Measurements from ENCODE around the gene SLC17A6. TPM values are rescaled to one million over a fixed set of nuclear protein-coding genes. Genes with fewer than 3 reads are reported as not detected.

Gene SLC17A6
- total RNA-seq, 6 experiments from 2014 or later: not detected

DNA sequence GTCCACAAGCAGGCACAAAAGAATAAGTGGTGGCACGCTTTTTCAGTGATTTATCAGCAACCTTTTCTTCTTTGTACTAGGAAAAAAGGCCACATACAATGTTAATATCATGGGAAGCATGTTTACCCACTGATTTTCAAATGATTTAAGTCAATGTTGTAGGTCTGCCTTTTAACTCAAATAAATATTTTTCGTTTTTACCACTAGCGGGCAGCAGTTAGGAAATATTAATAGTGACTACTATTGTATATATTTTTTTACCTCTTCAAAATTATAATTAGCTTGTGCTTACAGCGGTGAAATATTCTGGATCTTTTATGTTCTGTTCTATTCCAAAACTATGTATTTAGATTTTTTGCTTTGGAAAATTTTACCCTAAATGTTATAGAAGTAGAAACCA lies 6.4 kb upstream of the SLC17A6 start:
- no peak overlapping the region for H3K27ac ChIP-seq
- H3K4me3 ChIP-seq: no peak overlapping the region
- no peaks in the 10 kb centered on the region for H3K27me3 ChIP-seq
- DNase-seq (no peak), ATAC-seq (no peak)
- H3K36me3 ChIP-seq: no peaks in the 10 kb centered on the region
- no peaks in the 10 kb centered on the region for H3K9me3 ChIP-seq
- no peaks in the 10 kb centered on the region for H3K4me1 ChIP-seq
- TF ChIP-seq CTCF (IDR thresholded peaks at IDR 0.05) (peak in 1 of 4 donors; percentile 13), POLR2A (IDR thresholded peaks at IDR 0.05) (no peak)
- intact Hi-C loops (cut with DNase I): no loop called here
- WGBS (ENCODE audit: insufficient coverage, low coverage, low lambda C conversion rate, missing lambda C conversion rate): 35% methylated on average over 4 of the region's 4 CpGs

GRCh38 chr11:22336587-22336986 lies 1.6 kb upstream of the SLC17A6 start:
- Histone ChIP-seq H3K27ac (no peak overlapping the region), H3K27me3 (peaks cover 0 to 32% of the 10 kb centered on the region in 2 donors), H3K9me3 (no peaks in the 10 kb centered on the region), H3K36me3 (no peaks in the 10 kb centered on the region), H3K4me1 (no peaks in the 10 kb centered on the region), H3K4me3 (no peak overlapping the region)
- TF ChIP-seq POLR2A (IDR thresholded peaks at IDR 0.05) (no peak), CTCF (IDR thresholded peaks at IDR 0.05) (no peak)
- intact Hi-C loops (cut with DNase I): no loop called here
- no peak for ATAC-seq
- no peak for DNase-seq

GRCh38 chr11:22339611-22340010 lies 1.4 kb downstream of the SLC17A6 start:
- no peaks in the 10 kb centered on the region for H3K4me1 ChIP-seq
- intact Hi-C loops (cut with DNase I): no loop called here
- no peaks in the 10 kb centered on the region for H3K36me3 ChIP-seq
- no peaks in the 10 kb centered on the region for H3K9me3 ChIP-seq
- no peak overlapping the region for H3K4me3 ChIP-seq
- no peak for TF ChIP-seq POLR2A (IDR thresholded peaks at IDR 0.05)
- DNase-seq (no peak), ATAC-seq (no peak)
- peaks cover 0 to 32% of the 10 kb centered on the region in 2 donors for H3K27me3 ChIP-seq
- WGBS (ENCODE audit: insufficient coverage, low coverage, low lambda C conversion rate, missing lambda C conversion rate): 10% methylated on average over 9 of the region's 9 CpGs
- H3K27ac ChIP-seq: no peak overlapping the region

DNA sequence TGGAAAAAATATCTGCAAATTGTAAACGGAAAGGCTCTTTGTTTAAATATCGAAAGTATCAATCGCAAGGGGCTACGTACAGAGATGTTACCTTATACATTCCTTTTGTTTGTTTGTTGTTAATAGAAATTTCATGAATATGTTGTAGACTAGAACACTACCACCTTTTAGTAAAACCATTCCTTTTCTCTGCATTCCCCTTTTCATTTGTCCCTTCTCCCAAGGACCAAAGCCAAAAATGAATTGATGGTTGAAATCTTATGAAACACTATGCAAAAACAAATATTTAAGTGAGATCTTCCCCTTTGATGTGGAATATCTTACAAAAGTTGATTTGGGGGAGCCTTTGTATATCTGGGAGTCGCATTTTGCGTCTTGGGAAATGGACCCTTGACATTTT lies 2.1 kb downstream of the SLC17A6 start:
- TF ChIP-seq POLR2A (IDR thresholded peaks at IDR 0.05) (no peak), CTCF (IDR thresholded peaks at IDR 0.05) (no peak)
- Histone ChIP-seq H3K36me3 (no peaks in the 10 kb centered on the region), H3K27me3 (peaks cover 0 to 35% of the 10 kb centered on the region in 2 donors), H3K9me3 (no peaks in the 10 kb centered on the region), H3K4me1 (no peaks in the 10 kb centered on the region), H3K4me3 (no peak overlapping the region), H3K27ac (no peak overlapping the region)
- intact Hi-C loops (cut with DNase I): no loop called here
- DNase-seq: no peak
- 7% methylated on average over 6 of the region's 6 CpGs for WGBS (ENCODE audit: insufficient coverage, low coverage, low lambda C conversion rate, missing lambda C conversion rate)
- ATAC-seq: no peak

DNA sequence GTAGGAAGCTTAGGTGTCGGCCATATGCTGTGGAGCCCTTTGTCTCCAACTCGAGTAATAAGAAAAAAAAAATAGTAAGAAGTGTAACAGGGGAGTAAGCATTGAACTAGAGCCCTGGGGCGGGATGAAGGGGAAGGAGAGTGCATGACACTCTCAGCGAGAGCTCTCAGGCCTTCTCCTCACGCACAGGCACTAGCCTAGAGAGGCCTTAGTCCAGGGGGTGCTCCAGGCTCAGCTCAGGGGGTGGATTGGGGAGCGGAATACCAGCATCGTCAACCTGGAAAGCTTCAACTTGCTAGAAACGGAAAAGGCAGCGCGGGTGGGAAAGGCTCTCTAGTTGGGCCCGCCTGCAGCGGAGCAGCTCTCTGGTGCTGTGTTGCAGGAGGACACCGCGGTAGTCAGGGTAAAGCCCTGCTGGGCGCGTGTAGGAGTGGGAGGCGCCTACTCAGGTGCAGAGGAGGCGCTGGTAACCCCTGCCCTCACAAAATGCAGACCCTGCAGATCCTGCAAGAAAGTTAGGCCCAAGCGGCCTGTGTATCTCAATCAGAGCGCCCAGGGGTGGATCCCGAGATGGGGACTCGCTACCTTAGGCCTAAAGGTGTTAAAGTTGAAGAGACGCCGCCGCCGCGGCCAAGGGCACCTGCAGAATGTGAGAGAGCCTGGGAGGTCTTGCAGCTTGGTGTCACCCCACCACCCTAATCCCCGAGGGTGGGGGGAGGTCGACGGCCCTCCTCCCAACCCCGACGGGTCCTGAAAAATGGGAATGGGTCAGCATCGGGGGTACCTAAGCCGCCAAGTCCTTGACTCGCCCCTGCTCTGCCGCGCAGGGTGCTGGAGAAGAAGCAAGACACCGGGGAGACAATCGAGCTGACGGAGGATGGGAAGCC lies 2.8 kb downstream of the SLC17A6 start:
- Histone ChIP-seq H3K36me3 (no peaks in the 10 kb centered on the region), H3K4me3 (no peak overlapping the region), H3K9me3 (no peaks in the 10 kb centered on the region), H3K27ac (no peak overlapping the region), H3K27me3 (peaks cover 0 to 35% of the 10 kb centered on the region in 2 donors), H3K4me1 (no peaks in the 10 kb centered on the region)
- ATAC-seq (peak in 1 of 4 donors; percentile 20), DNase-seq (peak in 1 of 3 donors; percentile 47)
- 7% methylated on average over 16 of the region's 40 CpGs for WGBS (ENCODE audit: insufficient coverage, low coverage, low lambda C conversion rate, missing lambda C conversion rate)
- intact Hi-C loops (cut with DNase I): no loop called here
- no peak for TF ChIP-seq CTCF (IDR thresholded peaks at IDR 0.05)
- no peak for TF ChIP-seq POLR2A (IDR thresholded peaks at IDR 0.05)
